ENCODE results near the gene RTN4R.
A peak's percentile ranks its signal among the peaks of the same experiment; 100 is the strongest.

RTN4R gene

GRCh38 chr22:20243537-20244249, 24.4 kb downstream of the RTN4R start:
- Mint-ChIP-seq H3K4me3 (peak overlapping the region; percentile 57), H3K9me3 (no peaks in the 10 kb centered on the region), H3K27me3 (no peaks in the 10 kb centered on the region), H3K36me3 (peaks cover 2% of the 10 kb centered on the region), H3K4me1 (peaks cover 50% of the 10 kb centered on the region), H3K27ac (peak overlapping the region; percentile 89)
- peak; percentile 86 for DNase-seq
- CTCF ChIA-PET: interaction anchor here (0.8 to 0.9 kb wide), 2 partner anchors 12 to 15 kb away, joined by 3 read pairs; no protein-coding TSS in a partner anchor

- Mint-ChIP-seq H3K4me3 (peak overlapping the region; percentile 57), H3K27ac (peak overlapping the region; percentile 89), H3K27me3 (no peaks in the 10 kb centered on the region), H3K36me3 (peaks cover 2% of the 10 kb centered on the region), H3K9me3 (no peaks in the 10 kb centered on the region), H3K4me1 (peaks cover 52% of the 10 kb centered on the region)
- no peak for DNase-seq
- CTCF ChIA-PET: interaction anchor here (0.8 to 0.9 kb wide), 2 partner anchors 12 to 15 kb away, joined by 3 read pairs; no protein-coding TSS in a partner anchor
Measured at GRCh38 chr22:20243176-20243536, 25.0 kb downstream of the RTN4R start.

- H3K27me3 Mint-ChIP-seq: no peaks in the 10 kb centered on the region
- no peak overlapping the region for H3K4me3 Mint-ChIP-seq
- peaks cover 54% of the 10 kb centered on the region for H3K4me1 Mint-ChIP-seq
- DNase-seq: peak; percentile 33
- CTCF ChIA-PET: no interaction called here
- peak overlapping the region; percentile 89 for H3K27ac Mint-ChIP-seq
- H3K36me3 Mint-ChIP-seq: peaks cover 2% of the 10 kb centered on the region
- H3K9me3 Mint-ChIP-seq: no peaks in the 10 kb centered on the region
Measured at GRCh38 chr22:20242393-20243175, 25.5 kb downstream of the RTN4R start.

- Mint-ChIP-seq H3K9me3 (no peaks in the 10 kb centered on the region), H3K4me3 (no peak overlapping the region), H3K27ac (peak overlapping the region; percentile 89), H3K27me3 (no peaks in the 10 kb centered on the region), H3K4me1 (peaks cover 57% of the 10 kb centered on the region), H3K36me3 (peaks cover 2% of the 10 kb centered on the region)
- CTCF ChIA-PET: no interaction called here
- no peak for DNase-seq
Measured at GRCh38 chr22:20241579-20242392, 26.3 kb downstream of the RTN4R start.

- no peak overlapping the region for H3K4me3 Mint-ChIP-seq
- H3K27ac Mint-ChIP-seq: no peak overlapping the region
- no peaks in the 10 kb centered on the region for H3K27me3 Mint-ChIP-seq
- no peaks in the 10 kb centered on the region for H3K9me3 Mint-ChIP-seq
- peaks cover 2% of the 10 kb centered on the region for H3K36me3 Mint-ChIP-seq
- CTCF ChIA-PET: interaction anchor here (1.0 kb wide), 1 partner anchor 18 kb away, joined by 4 read pairs; no protein-coding TSS in a partner anchor
- H3K4me1 Mint-ChIP-seq: peaks cover 57% of the 10 kb centered on the region
- DNase-seq: no peak
Measured at GRCh38 chr22:20240900-20241299, 27.2 kb downstream of the RTN4R start.

- Mint-ChIP-seq H3K27ac (no peak overlapping the region), H3K36me3 (peaks cover 2% of the 10 kb centered on the region), H3K4me1 (peaks cover 52% of the 10 kb centered on the region), H3K4me3 (no peak overlapping the region), H3K9me3 (no peaks in the 10 kb centered on the region), H3K27me3 (no peaks in the 10 kb centered on the region)
- CTCF ChIA-PET: interaction anchor here (1.0 kb wide), 1 partner anchor 18 kb away, joined by 4 read pairs; no protein-coding TSS in a partner anchor
- DNase-seq: no peak
Measured at GRCh38 chr22:20240447-20240764, 27.7 kb downstream of the RTN4R start.

- no peak overlapping the region for H3K4me3 Mint-ChIP-seq
- H3K36me3 Mint-ChIP-seq: peaks cover 2% of the 10 kb centered on the region
- CTCF ChIA-PET: interaction anchor here (1.0 to 1.4 kb wide), 3 partner anchors 9 to 30 kb away, joined by 4 read pairs; no protein-coding TSS in a partner anchor
- peak overlapping the region; percentile 83 for H3K27ac Mint-ChIP-seq
- no peaks in the 10 kb centered on the region for H3K9me3 Mint-ChIP-seq
- peaks cover 47% of the 10 kb centered on the region for H3K4me1 Mint-ChIP-seq
- no peak for DNase-seq
- no peaks in the 10 kb centered on the region for H3K27me3 Mint-ChIP-seq
Measured at GRCh38 chr22:20239676-20240446, 28.3 kb downstream of the RTN4R start.

- no peak for DNase-seq
- H3K4me1 Mint-ChIP-seq: peaks cover 39% of the 10 kb centered on the region
- no peaks in the 10 kb centered on the region for H3K36me3 Mint-ChIP-seq
- H3K27ac Mint-ChIP-seq: peak overlapping the region; percentile 91
- no peaks in the 10 kb centered on the region for H3K27me3 Mint-ChIP-seq
- H3K9me3 Mint-ChIP-seq: no peaks in the 10 kb centered on the region
- CTCF ChIA-PET: interaction anchor here (1.0 to 2.3 kb wide), 7 partner anchors 8 to 82 kb away, joined by 3 to 15 read pairs (median 4); no protein-coding TSS in a partner anchor
- H3K4me3 Mint-ChIP-seq: no peak overlapping the region
Measured at GRCh38 chr22:20238901-20239675, 29.0 kb downstream of the RTN4R start.

GRCh38 chr22:20238536-20238900, 29.6 kb downstream of the RTN4R start:
- no peaks in the 10 kb centered on the region for H3K9me3 Mint-ChIP-seq
- no peaks in the 10 kb centered on the region for H3K27me3 Mint-ChIP-seq
- no peak overlapping the region for H3K4me3 Mint-ChIP-seq
- CTCF ChIA-PET: interaction anchor here (1.0 to 2.3 kb wide), 10 partner anchors 9 to 82 kb away, joined by 3 to 15 read pairs (median 4); no protein-coding TSS in a partner anchor
- peak overlapping the region; percentile 91 for H3K27ac Mint-ChIP-seq
- H3K36me3 Mint-ChIP-seq: no peaks in the 10 kb centered on the region
- peaks cover 34% of the 10 kb centered on the region for H3K4me1 Mint-ChIP-seq
- peak; percentile 79 for DNase-seq

GRCh38 chr22:20237480-20238440, 30.4 kb downstream of the RTN4R start:
- DNase-seq: peak; percentile 64
- H3K27me3 Mint-ChIP-seq: no peaks in the 10 kb centered on the region
- no peaks in the 10 kb centered on the region for H3K36me3 Mint-ChIP-seq
- CTCF ChIA-PET: interaction anchor here (1.0 to 2.3 kb wide), 9 partner anchors 10 to 81 kb away, joined by 3 to 15 read pairs (median 4); no protein-coding TSS in a partner anchor
- no peaks in the 10 kb centered on the region for H3K9me3 Mint-ChIP-seq
- peak overlapping the region; percentile 91 for H3K27ac Mint-ChIP-seq
- no peak overlapping the region for H3K4me3 Mint-ChIP-seq
- peaks cover 26% of the 10 kb centered on the region for H3K4me1 Mint-ChIP-seq

GRCh38 chr22:20236052-20236717, 31.9 kb downstream of the RTN4R start:
- Mint-ChIP-seq H3K9me3 (no peaks in the 10 kb centered on the region), H3K36me3 (no peaks in the 10 kb centered on the region), H3K4me3 (no peak overlapping the region), H3K27me3 (peaks cover 4% of the 10 kb centered on the region), H3K4me1 (peaks cover 17% of the 10 kb centered on the region), H3K27ac (peak overlapping the region; percentile 49)
- no peak for DNase-seq
- CTCF ChIA-PET: no interaction called here
